Left ventricle myocardium inferior (tissue), 1 donor: ENCODE data around the gene TTLL11. TPM values are rescaled to one million over a fixed set of nuclear protein-coding genes. Genes with fewer than 3 reads are reported as not detected.

Source experiments
- DNase-seq: peaks from one replicate; pipeline ENCODE4 v3.0.0-alpha.2; 2020
- H3K27ac ChIP-seq: fragments of 200-600 bp; replicated peaks from 2 replicates; pipeline ENCODE4 v1.8.0; 2021
- H3K27me3 ChIP-seq: fragments of 200-600 bp; 2 replicates; pipeline ENCODE4 v1.8.0; 2021; ENCODE audit warnings: low read depth
- H3K36me3 ChIP-seq: fragments of 200-600 bp; 2 replicates; pipeline ENCODE4 v1.8.0; 2021
- H3K4me1 ChIP-seq: fragments of 200-600 bp; 2 replicates; pipeline ENCODE4 v1.8.0; 2021
- H3K4me3 ChIP-seq: fragments of 200-600 bp; 2 replicates; pipeline ENCODE4 v1.8.0; 2021; ENCODE audit warnings: mild to moderate bottlenecking, moderate library complexity
- H3K9me3 ChIP-seq: fragments of 200-600 bp; replicated peaks from 2 replicates; pipeline ENCODE4 v1.8.0; 2021
- intact Hi-C: fragments of 100-400 bp; cut with micrococcal nuclease; formaldehyde crosslinking; loops from one replicate; pipeline ENCODE4 v1.11.0; 2022
- total RNA-seq: library from RNA; stranded (reverse); fragmentation: NEBNext Ultra II Directional; extraction: Animal tissue kit (Norgen Biotek cat#: 25700); gene quantifications from one replicate; pipeline ENCODE4 v1.2.1, GENCODE V29; 2021
- TF ChIP-seq, protein P1 (sequence below): fragments of 200-600 bp; IDR thresholded peaks from 2 replicates; pipeline ENCODE4 v1.8.0; 2021; ENCODE audit warnings: antibody characterized with exemption, mild to moderate bottlenecking, borderline replicate concordance
- donor health status: DM: no; HTN: yes; CAD: no; lungs with severe emphysema.

Gene TTLL11
- total RNA-seq, 1 donor from 2014 or later: 7.3 TPM

DNA sequence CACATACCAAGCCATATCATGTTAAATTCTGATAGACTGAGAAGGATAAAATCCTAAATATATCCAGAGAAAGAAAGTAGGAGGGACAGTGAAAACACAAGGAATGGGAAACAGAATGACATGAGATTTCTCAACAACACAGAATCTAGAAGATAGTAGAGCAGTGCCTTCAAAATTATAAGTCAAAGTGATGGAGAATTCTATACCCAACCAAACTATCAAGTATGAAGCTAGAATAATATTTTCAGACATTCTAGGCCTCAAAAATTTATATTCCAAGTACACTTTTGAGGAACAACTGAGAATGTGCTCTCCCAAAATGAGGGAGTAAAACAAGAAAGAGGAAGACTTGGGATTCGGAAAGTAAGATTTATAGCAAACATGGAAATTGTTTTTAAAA lies 10.9 kb upstream of the TTLL11 start:
- no peak for DNase-seq
- H3K27me3 ChIP-seq: no peaks in the 10 kb centered on the region
- intact Hi-C loops: loop anchor here (10.0 kb wide), 1 partner anchor 701 kb away; the partner anchor contains the start of gene OR1K1

GRCh38 chr9:122102156-122102555 lies 9.0 kb upstream of the TTLL11 start:
- Histone ChIP-seq H3K27ac (no peak overlapping the region), H3K27me3 (no peaks in the 10 kb centered on the region), H3K4me3 (no peak overlapping the region), H3K4me1 (peaks cover 7% of the 10 kb centered on the region), H3K9me3 (peaks cover 20% of the 10 kb centered on the region), H3K36me3 (no peaks in the 10 kb centered on the region)
- DNase-seq: no peak
- TF ChIP-seq, protein P1, sequence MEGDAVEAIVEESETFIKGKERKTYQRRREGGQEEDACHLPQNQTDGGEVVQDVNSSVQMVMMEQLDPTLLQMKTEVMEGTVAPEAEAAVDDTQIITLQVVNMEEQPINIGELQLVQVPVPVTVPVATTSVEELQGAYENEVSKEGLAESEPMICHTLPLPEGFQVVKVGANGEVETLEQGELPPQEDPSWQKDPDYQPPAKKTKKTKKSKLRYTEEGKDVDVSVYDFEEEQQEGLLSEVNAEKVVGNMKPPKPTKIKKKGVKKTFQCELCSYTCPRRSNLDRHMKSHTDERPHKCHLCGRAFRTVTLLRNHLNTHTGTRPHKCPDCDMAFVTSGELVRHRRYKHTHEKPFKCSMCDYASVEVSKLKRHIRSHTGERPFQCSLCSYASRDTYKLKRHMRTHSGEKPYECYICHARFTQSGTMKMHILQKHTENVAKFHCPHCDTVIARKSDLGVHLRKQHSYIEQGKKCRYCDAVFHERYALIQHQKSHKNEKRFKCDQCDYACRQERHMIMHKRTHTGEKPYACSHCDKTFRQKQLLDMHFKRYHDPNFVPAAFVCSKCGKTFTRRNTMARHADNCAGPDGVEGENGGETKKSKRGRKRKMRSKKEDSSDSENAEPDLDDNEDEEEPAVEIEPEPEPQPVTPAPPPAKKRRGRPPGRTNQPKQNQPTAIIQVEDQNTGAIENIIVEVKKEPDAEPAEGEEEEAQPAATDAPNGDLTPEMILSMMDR: no peak
- intact Hi-C loops: loop anchor here (10.0 kb wide), 1 partner anchor 703 kb away; the partner anchor contains the start of gene OR1K1

More for the DNA sequence above, 10.9 kb upstream of the TTLL11 start:
- peaks cover 15% of the 10 kb centered on the region for H3K4me1 ChIP-seq
- H3K4me3 ChIP-seq: no peak overlapping the region
- peaks cover 20% of the 10 kb centered on the region for H3K9me3 ChIP-seq
- no peak overlapping the region for H3K27ac ChIP-seq
- TF ChIP-seq, protein P1: no peak
- H3K36me3 ChIP-seq: no peaks in the 10 kb centered on the region

- Histone ChIP-seq H3K9me3 (peaks cover 20% of the 10 kb centered on the region), H3K27ac (no peak overlapping the region), H3K27me3 (no peaks in the 10 kb centered on the region), H3K36me3 (no peaks in the 10 kb centered on the region), H3K4me1 (no peaks in the 10 kb centered on the region), H3K4me3 (no peak overlapping the region)
- TF ChIP-seq, protein P1: no peak
- no peak for DNase-seq
- intact Hi-C loops: loop anchor here (10.0 kb wide), 1 partner anchor 704 kb away; the partner anchor contains the start of gene OR1K1
Observed at GRCh38 chr9:122100756-122101155, 7.6 kb upstream of the TTLL11 start.

- TF ChIP-seq, protein P1: peak; percentile 89
- Histone ChIP-seq H3K4me1 (no peaks in the 10 kb centered on the region), H3K27ac (no peak overlapping the region), H3K4me3 (no peak overlapping the region), H3K36me3 (no peaks in the 10 kb centered on the region), H3K9me3 (peaks cover 16% of the 10 kb centered on the region), H3K27me3 (no peaks in the 10 kb centered on the region)
- intact Hi-C loops: loop anchor here (10.0 kb wide), 2 partner anchors 255 to 355 kb away; no protein-coding TSS in a partner anchor
- DNase-seq: peak; percentile 81
Observed at GRCh38 chr9:122099271-122099869, 6.3 kb upstream of the TTLL11 start.

DNA sequence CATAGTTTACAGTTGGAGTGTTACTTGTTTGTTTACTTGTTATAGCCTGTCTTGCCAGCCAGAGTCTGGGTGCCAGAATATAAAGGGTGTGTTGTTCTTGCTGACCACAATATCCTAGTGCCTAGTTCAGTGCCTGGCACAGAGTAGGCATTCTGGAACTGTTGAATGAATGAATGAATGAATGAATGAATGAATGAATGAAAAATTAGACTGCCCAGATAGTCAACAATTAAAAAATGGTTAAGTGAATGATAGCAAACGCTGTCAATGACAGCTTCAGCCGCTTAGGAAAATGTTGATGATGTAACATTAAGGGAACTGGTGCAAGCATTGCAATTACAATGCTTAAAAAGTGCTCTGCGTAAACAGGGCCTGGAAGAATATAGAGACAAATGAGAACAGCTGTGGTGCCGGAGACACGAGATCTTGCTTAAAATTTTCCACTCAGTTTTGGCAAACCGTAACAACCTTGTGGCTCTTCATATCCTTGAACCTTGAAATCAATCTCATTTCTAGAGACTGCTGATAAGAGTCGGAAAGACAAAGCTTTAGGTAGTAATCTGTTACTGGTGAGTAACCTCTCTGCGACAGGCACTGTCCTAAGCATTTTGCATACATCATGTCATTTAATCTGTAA lies 4.7 kb upstream of the TTLL11 start:
- no peak overlapping the region for H3K27ac ChIP-seq
- H3K4me3 ChIP-seq: no peak overlapping the region
- DNase-seq: no peak
- intact Hi-C loops: loop anchor here (10.0 kb wide), 2 partner anchors 257 to 357 kb away; no protein-coding TSS in a partner anchor
- TF ChIP-seq, protein P1: no peak
- H3K36me3 ChIP-seq: no peaks in the 10 kb centered on the region
- no peaks in the 10 kb centered on the region for H3K9me3 ChIP-seq
- H3K27me3 ChIP-seq: no peaks in the 10 kb centered on the region
- peaks cover 8% of the 10 kb centered on the region for H3K4me1 ChIP-seq
